ENCODE measurements around the gene CSNK2B.

The CSNK2B gene

GRCh38 chr6:31640612-31641011 lies 25.3 kb upstream of the CSNK2B start:
- no peaks in the 10 kb centered on the region for H3K9me3 ChIP-seq (ENCODE audit: control insufficient read depth, insufficient read depth, low read depth, low read length)
- ChIA-PET CTCF (no interaction called here), POLR2A (interaction anchor here (2.9 to 11.0 kb wide), 3 partner anchors 11 to 17 kb away, joined by 11 to 123 read pairs (median 76); partner anchors contain the start of gene BAG6)
- H3K27ac ChIP-seq (ENCODE audit: extremely low read depth, low read depth, low read length) = no peak overlapping the region
- H3K36me3 ChIP-seq (ENCODE audit: control insufficient read depth in 2 of 2, insufficient read depth in 1 of 2, low read length in 2 of 2) = peaks cover 43 to 94% of the 10 kb centered on the region in 2 experiments
- TF ChIP-seq MEIS1 (CRISPR knock-in tag; IDR thresholded peaks at IDR 0.05; ENCODE audit: borderline replicate concordance) (no peak), ZBTB1 (tag by site-specific recombination; IDR thresholded peaks at IDR 0.05) (no peak), ZSCAN5A (tag by site-specific recombination; IDR thresholded peaks at IDR 0.05) (no peak), ZNF248 (tag by site-specific recombination; IDR thresholded peaks at IDR 0.05) (no peak), ZNF211 (tag by site-specific recombination; IDR thresholded peaks at IDR 0.05; ENCODE audit: low read depth) (no peak), GLIS2 (tag by site-specific recombination; IDR thresholded peaks at IDR 0.05) (no peak), ZNF114 (tag by site-specific recombination; IDR thresholded peaks at IDR 0.05) (no peak), ZNF596 (tag by site-specific recombination; IDR thresholded peaks at IDR 0.05) (no peak)
- H3K4me3 ChIP-seq (ENCODE audit: low read depth, low read length) = no peak overlapping the region
- H3K4me1 ChIP-seq (ENCODE audit: control insufficient read depth, insufficient read depth, low read length) = no peaks in the 10 kb centered on the region

- Histone ChIP-seq H3K4me1 (ENCODE audit: control insufficient read depth, insufficient read depth, low read length) (no peaks in the 10 kb centered on the region), H3K27ac (ENCODE audit: extremely low read depth, low read depth, low read length) (no peak overlapping the region), H3K4me3 (ENCODE audit: low read depth, low read length) (no peak overlapping the region), H3K9me3 (ENCODE audit: control insufficient read depth, insufficient read depth, low read depth, low read length) (no peaks in the 10 kb centered on the region), H3K36me3 (ENCODE audit: control insufficient read depth in 2 of 2, insufficient read depth in 1 of 2, low read length in 2 of 2) (peaks cover 45 to 94% of the 10 kb centered on the region in 2 experiments)
- ChIA-PET POLR2A (interaction anchor here (11.0 kb wide), 1 partner anchor 15 kb away, joined by 123 read pairs; no protein-coding TSS in a partner anchor), CTCF (no interaction called here)
- no peak for TF ChIP-seq ZNF221 (tag by site-specific recombination; IDR thresholded peaks at IDR 0.05; ENCODE audit: borderline replicate concordance)
- TF ChIP-seq ZNF114 (tag by site-specific recombination; IDR thresholded peaks at IDR 0.05) = no peak
- TF ChIP-seq ZNF174 (tag by site-specific recombination; IDR thresholded peaks at IDR 0.05) = no peak
- TF ChIP-seq GLI2 (tag by site-specific recombination; IDR thresholded peaks at IDR 0.05; ENCODE audit: borderline replicate concordance, low read depth) = no peak
- TF ChIP-seq PRDM1 (tag by site-specific recombination; IDR thresholded peaks at IDR 0.05) = no peak
- TF ChIP-seq ZNF48 (tag by site-specific recombination; IDR thresholded peaks at IDR 0.05) = no peak
- no peak for TF ChIP-seq TRIM28 (IDR thresholded peaks at IDR 0.05; ENCODE audit: borderline replicate concordance, low read length)
- TF ChIP-seq MEIS1 (CRISPR knock-in tag; IDR thresholded peaks at IDR 0.05; ENCODE audit: borderline replicate concordance) = no peak
- TF ChIP-seq ZNF18 (tag by site-specific recombination; IDR thresholded peaks at IDR 0.05) = no peak
These were observed 24.5 kb upstream of the CSNK2B start for GRCh38 chr6:31641370-31641769.

GRCh38 chr6:31642798-31643570 lies 22.9 kb upstream of the CSNK2B start:
- TF ChIP-seq SP7 (tag by site-specific recombination; IDR thresholded peaks at IDR 0.05) = no peak
- Histone ChIP-seq H3K4me3 (ENCODE audit: low read depth, low read length) (no peak overlapping the region), H3K36me3 (ENCODE audit: control insufficient read depth in 2 of 2, insufficient read depth in 1 of 2, low read length in 2 of 2) (peaks cover 53 to 92% of the 10 kb centered on the region in 2 experiments), H3K4me1 (ENCODE audit: control insufficient read depth, insufficient read depth, low read length) (no peaks in the 10 kb centered on the region), H3K27ac (ENCODE audit: extremely low read depth, low read depth, low read length) (no peak overlapping the region), H3K9me3 (ENCODE audit: control insufficient read depth, insufficient read depth, low read depth, low read length) (no peaks in the 10 kb centered on the region)
- POLR2A ChIA-PET = interaction anchor here (0.7 to 3.5 kb wide), 5 partner anchors 10 to 185 kb away, joined by 3 to 20 read pairs (median 6); partner anchors contain the start of genes BAG6, C6orf47 and HSPA1B
- CTCF ChIA-PET = interaction anchor here (0.6 kb wide), 1 partner anchor 21 kb away, joined by 4 read pairs; no protein-coding TSS in a partner anchor
